GM23338 (cell line): ENCODE data around the gene ELN. TPM values are rescaled to one million over a fixed set of nuclear protein-coding genes. Genes with fewer than 3 reads are reported as not detected.

ENCODE experiments used
- ATAC-seq: fragments of 200-7000 bp; cut with Tn5 transposase; 3 replicates; pipeline ENCODE4 v1.9.1; 2020
- DNase-seq: peaks from one replicate; pipeline ENCODE4 v3.0.0-alpha.2; 2015; ENCODE audit warnings: low spot score
- H2AFZ ChIP-seq: fragments of 200-600 bp; sonication (generic); 2 replicates; pipeline ENCODE4 v1.8.0; 2016; ENCODE audit warnings: antibody characterized with exemption, mild to moderate bottlenecking, moderate library complexity
- H3F3A ChIP-seq: fragments of 200-600 bp; sonication (generic); replicated peaks from 2 replicates; pipeline ENCODE4 v1.8.0; 2017; ENCODE audit warnings: antibody characterized with exemption, mixed run types, low read depth
- H3K27ac ChIP-seq: fragments of 200-600 bp; sonication (generic); 2 replicates; pipeline ENCODE4 v1.6.1; 2016; ENCODE audit warnings: low read depth
- H3K27me3 ChIP-seq: fragments of 200-600 bp; sonication (generic); 2 replicates; pipeline ENCODE4 v1.8.0; 2016; ENCODE audit warnings: mild to moderate bottlenecking, mixed run types, moderate library complexity; ENCODE audit not compliant: insufficient read depth
- H3K36me3 ChIP-seq: fragments of 200-600 bp; sonication (generic); 2 replicates; pipeline ENCODE4 v1.8.0; 2016; ENCODE audit warnings: mild to moderate bottlenecking; ENCODE audit not compliant: insufficient read depth
- H3K4me1 ChIP-seq: fragments of 200-600 bp; sonication (generic); 2 replicates; pipeline ENCODE4 v1.8.0; 2016; ENCODE audit warnings: mild to moderate bottlenecking, moderate library complexity; ENCODE audit not compliant: insufficient read depth
- H3K4me2 ChIP-seq: fragments of 200-600 bp; sonication (generic); 2 replicates; pipeline ENCODE4 v1.7.1; 2017; ENCODE audit warnings: mixed run types
- H3K4me3 ChIP-seq: fragments of 200-600 bp; sonication (generic); 2 replicates; pipeline ENCODE4 v1.6.1; 2016; ENCODE audit warnings: mixed run types
- H3K79me2 ChIP-seq: fragments of 200-600 bp; sonication (generic); replicated peaks from 2 replicates; pipeline ENCODE4 v1.8.0; 2017; ENCODE audit warnings: mild to moderate bottlenecking; ENCODE audit not compliant: insufficient read depth
- H3K9me2 ChIP-seq: fragments of 200-600 bp; sonication (generic); 2 replicates; pipeline ENCODE4 v1.8.0; 2017; ENCODE audit not compliant: insufficient read depth
- H4K20me1 ChIP-seq: fragments of 200-600 bp; sonication (generic); replicated peaks from 2 replicates; pipeline ENCODE4 v1.8.0; 2017; ENCODE audit warnings: mild to moderate bottlenecking; ENCODE audit not compliant: insufficient read depth
- H3K27ac Mint-ChIP-seq: 2 replicates; pipeline ENCODE4 v1.8.0; 2020; ENCODE audit warnings: inconsistent platforms, mild to moderate bottlenecking, moderate library complexity, mixed read lengths
- H3K27me3 Mint-ChIP-seq: 3 replicates; pipeline ENCODE4 v1.8.0; 2022; ENCODE audit warnings: low read depth, mild to moderate bottlenecking, moderate library complexity, mixed read lengths, inconsistent platforms; ENCODE audit not compliant: insufficient read depth, poor library complexity
- H3K36me3 Mint-ChIP-seq: 3 replicates; pipeline ENCODE4 v1.8.0; 2021; ENCODE audit warnings: low read depth, mild to moderate bottlenecking, inconsistent platforms, moderate library complexity, mixed read lengths
- H3K4me1 Mint-ChIP-seq: 3 replicates; pipeline ENCODE4 v1.8.0; 2020; ENCODE audit warnings: mild to moderate bottlenecking, inconsistent platforms, mixed read lengths
- H3K4me3 Mint-ChIP-seq: 3 replicates; pipeline ENCODE4 v1.8.0; 2021; ENCODE audit warnings: moderate library complexity, mild to moderate bottlenecking, inconsistent platforms, mixed read lengths
- H3K9me3 Mint-ChIP-seq: 3 replicates; pipeline ENCODE4 v1.8.0; 2020; ENCODE audit warnings: moderate library complexity, mild to moderate bottlenecking, inconsistent platforms, mixed read lengths
- CTCF ChIP-seq, 2 experiments: fragments of 200-600 bp in 1 of 2; sonication (generic) in 1 of 2; conservative IDR thresholded peaks; 2 replicates each; pipeline versions ENCODE4 v1.5.1 to v1.6.1; 2016 to 2017; ENCODE audit warnings: antibody characterized with exemption in 2 of 2, low read depth in 2 of 2, mild to moderate bottlenecking in 2 of 2, moderate library complexity in 1 of 2
- EZH2phosphoT487 ChIP-seq: fragments of 200-600 bp; sonication (generic); IDR thresholded peaks from one replicate; pipeline ENCODE4 v1.8.1; 2018; ENCODE audit warnings: antibody characterized with exemption; ENCODE audit not compliant: unreplicated experiment
- JUNB ChIP-seq: IDR thresholded peaks from one replicate; pipeline ENCODE4 v1.6.1; 2016; ENCODE audit warnings: antibody characterized with exemption; ENCODE audit not compliant: unreplicated experiment
- POLR2AphosphoS5 ChIP-seq: IDR thresholded peaks from 2 replicates; pipeline ENCODE4 v1.6.1; 2016; ENCODE audit warnings: antibody characterized with exemption, low read depth
- REST ChIP-seq: IDR thresholded peaks from one replicate; pipeline ENCODE4 v1.6.1; 2018; ENCODE audit warnings: antibody characterized with exemption; ENCODE audit not compliant: unreplicated experiment
- STAT1 ChIP-seq: IDR thresholded peaks from one replicate; pipeline ENCODE4 v1.6.1; 2016; ENCODE audit warnings: antibody characterized with exemption; ENCODE audit not compliant: unreplicated experiment
- ZNF114 ChIP-seq: fragments of 250-450 bp; sonication (Bioruptor Pico); IDR thresholded peaks from 2 replicates; pipeline ENCODE4 v1.5.0; 2020; ENCODE audit warnings: mild to moderate bottlenecking, moderate library complexity
- ZNF462 ChIP-seq: fragments of 250-450 bp; sonication (Bioruptor Pico); IDR thresholded peaks from 2 replicates; pipeline ENCODE4 v1.5.0; 2020; ENCODE audit warnings: mild to moderate bottlenecking, moderate library complexity
- polyA plus RNA-seq: library from polyadenylated mRNA; unstranded; fragments of >200 nt; fragmentation: Nextera tagmentation; extraction: Ambion mirVana; gene quantifications from 2 replicates; pipeline ENCODE4 v1.2.1, GENCODE V29; 2016
- total RNA-seq: library from RNA; depleted of rRNA; stranded (reverse); fragments of >200 nt; shearing (Covaris generic); gene quantifications from 2 replicates; pipeline ENCODE4 v1.2.3, GENCODE V29; 2014

Gene ELN
- total and polyA plus RNA-seq, 2 experiments from 2014 or later, result 1.1 to 5.6 TPM

DNA sequence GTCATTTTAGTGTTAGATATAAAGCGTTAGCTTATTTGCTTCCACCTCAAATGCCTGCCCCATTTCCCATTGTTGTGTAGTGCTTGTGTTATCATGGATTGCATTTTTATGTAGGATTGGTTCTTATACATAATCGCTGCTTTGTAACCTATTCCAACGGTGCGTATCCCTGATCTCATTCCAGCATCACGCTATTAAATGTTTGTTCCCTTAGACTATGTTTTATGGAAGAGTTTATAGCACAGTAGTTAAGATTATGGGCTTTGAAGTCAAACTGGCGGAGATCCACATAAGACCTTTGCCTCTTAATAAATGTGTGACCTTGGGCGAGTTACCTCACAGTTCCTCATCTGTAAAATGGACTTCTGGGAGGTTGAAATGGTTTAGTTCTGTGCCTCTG lies 34.0 kb upstream of the ELN start (continued):
- TF ChIP-seq REST, result no peak
- TF ChIP-seq EZH2phosphoT487, result no peak
- no peak for TF ChIP-seq CTCF (conservative IDR thresholded peaks at IDR 0.05; ENCODE audit: low read depth in 2 of 2)
- TF ChIP-seq JUNB, result no peak

DNA sequence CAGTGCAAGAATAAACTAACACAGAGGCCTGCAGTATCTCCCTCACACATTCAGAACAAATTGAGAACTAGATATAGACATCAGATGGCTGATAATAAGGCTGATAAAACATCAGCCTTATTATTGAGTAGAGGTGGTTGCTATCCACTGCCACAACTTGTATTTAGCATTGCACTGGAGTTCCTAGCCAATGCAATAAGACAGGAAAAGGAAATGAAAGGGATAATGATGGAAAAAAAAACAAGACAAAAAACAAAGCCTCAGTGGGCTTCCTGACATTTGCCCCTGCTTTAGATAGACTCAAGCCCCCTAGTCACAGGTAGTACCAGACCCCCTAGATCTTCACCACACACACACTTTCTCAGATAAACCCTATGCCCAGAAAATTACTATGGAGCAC lies 33.2 kb upstream of the ELN start:
- ATAC-seq, result no peak
- TF ChIP-seq JUNB, result no peak
- no peak for TF ChIP-seq EZH2phosphoT487
- TF ChIP-seq STAT1, result no peak
- TF ChIP-seq REST, result no peak
- no peak for TF ChIP-seq ZNF114 (CRISPR knock-in tag)
- TF ChIP-seq POLR2AphosphoS5, result no peak
- no peak for TF ChIP-seq ZNF462

More for the DNA sequence above, 33.2 kb upstream of the ELN start:
- Mint-ChIP-seq H3K27me3 (peaks cover 10% of the 10 kb centered on the region), H3K27ac (no peak overlapping the region), H3K36me3 (peaks cover 4% of the 10 kb centered on the region; the same call in 2 of the 3 replicates), H3K4me1 (no peaks in the 10 kb centered on the region), H3K4me3 (no peak overlapping the region), H3K9me3 (peaks cover 27% of the 10 kb centered on the region)
- Histone ChIP-seq H3K36me3 (no peaks in the 10 kb centered on the region), H4K20me1 (no peaks in the 10 kb centered on the region), H2AFZ (no peak overlapping the region), H3K27me3 (no peaks in the 10 kb centered on the region), H3F3A (no peaks in the 10 kb centered on the region), H3K4me1 (no peaks in the 10 kb centered on the region), H3K79me2 (no peaks in the 10 kb centered on the region), H3K27ac (no peak overlapping the region), H3K4me3 (no peak overlapping the region), H3K4me2 (no peak overlapping the region), H3K9me2 (no peaks in the 10 kb centered on the region)
- DNase-seq, result no peak
